Adrenal gland (tissue), 5 donors: Measurements from ENCODE around the gene ZNF469.

Source experiments
- CTCF ChIP-seq, 6 experiments: fragments of 450-650 bp in 4 of 6; fragments of 200-600 bp in 2 of 6; sonication (generic) in 1 of 6; IDR thresholded peaks; 1 replicate in 5 of 6; 2 replicates in 1 of 6; pipeline versions ENCODE4 v1.5.1 to v1.8.0; 2016 to 2021; ENCODE audit warnings: antibody characterized with exemption in 6 of 6, mild to moderate bottlenecking in 2 of 6, moderate library complexity in 1 of 6
- POLR2A ChIP-seq, 2 donors: fragments of 450-650 bp; IDR thresholded peaks; one replicate each; pipeline ENCODE4 v1.6.1; 2017; ENCODE audit warnings: antibody characterized with exemption in 2 of 2, mild to moderate bottlenecking in 2 of 2, moderate library complexity in 1 of 2
- donor health status: DM: no; HTN: no; CAD: no.

DNA sequence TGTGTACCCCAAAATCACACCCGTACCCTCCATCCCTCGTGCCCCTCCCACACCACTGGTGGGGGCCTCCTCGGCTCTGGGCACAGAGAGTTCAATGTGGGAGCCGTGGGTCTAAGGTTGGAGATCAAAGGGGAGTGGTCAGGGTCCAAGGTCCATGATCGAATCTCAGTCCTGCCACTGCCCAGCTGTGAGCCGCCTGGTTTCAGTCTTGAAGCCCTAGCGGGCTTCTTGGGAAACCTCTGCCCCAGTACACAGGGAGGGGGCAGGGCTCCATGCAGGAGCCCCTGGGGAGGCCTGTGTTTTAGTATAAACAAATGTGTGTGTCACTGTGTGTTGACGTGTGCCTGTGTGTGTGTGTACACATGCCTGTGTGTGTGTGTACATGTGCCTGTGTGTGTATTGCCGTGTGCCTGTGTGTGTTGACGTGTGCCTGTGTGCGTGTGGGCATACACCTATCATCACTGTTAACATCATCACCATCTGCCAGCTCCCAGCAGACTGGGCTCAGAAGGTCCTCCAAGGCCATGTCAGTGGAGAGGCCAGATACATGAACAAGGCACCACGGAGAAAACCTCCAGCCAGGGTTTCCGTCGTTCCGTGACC is 26.5 kb upstream of the ZNF469 start:
- no peak for TF ChIP-seq CTCF (IDR thresholded peaks at IDR 0.05)
- TF ChIP-seq POLR2A (IDR thresholded peaks at IDR 0.05): no peak
